ENCODE results near the gene TIMM8B. TPM values are rescaled to one million over a fixed set of nuclear protein-coding genes. Genes with fewer than 3 reads are reported as not detected.

TIMM8B gene
- total and polyA plus RNA-seq, 9 of the 15 experiments (the other 6 are each of a cell fraction or from before 2014, with no cell fraction given): 95.8 to 338 (median 145) TPM

- TF ChIP-seq CTCFL (IDR thresholded peaks at IDR 0.05; ENCODE audit: borderline replicate concordance, insufficient read depth, low read depth, low read length, poor library complexity, severe bottlenecking) (no peak), HNRNPH1 (optimal IDR thresholded peaks at IDR 0.05; ENCODE audit: low read depth, low read length) (no peak), ZNF561 (CRISPR knock-in tag; conservative IDR thresholded peaks at IDR 0.05) (no peak), NFE2 (IDR thresholded peaks at IDR 0.05; ENCODE audit: low read depth) (peak; percentile 87), ADNP (tag; IDR thresholded peaks at IDR 0.05) (no peak), TOE1 (IDR thresholded peaks at IDR 0.05; ENCODE audit: borderline replicate concordance) (no peak), TOE1 (CRISPR knock-in tag; IDR thresholded peaks at IDR 0.05; ENCODE audit: borderline replicate concordance, low read depth) (no peak), ZKSCAN1 (IDR thresholded peaks at IDR 0.05; ENCODE audit: low read depth, low read length) (no peak), RNF219 (CRISPR knock-in tag; IDR thresholded peaks at IDR 0.05) (no peak), ZNF384 (IDR thresholded peaks at IDR 0.05; ENCODE audit: low read depth, low read length) (peak; percentile 82)
- TF ChIP-seq, protein P1, sequence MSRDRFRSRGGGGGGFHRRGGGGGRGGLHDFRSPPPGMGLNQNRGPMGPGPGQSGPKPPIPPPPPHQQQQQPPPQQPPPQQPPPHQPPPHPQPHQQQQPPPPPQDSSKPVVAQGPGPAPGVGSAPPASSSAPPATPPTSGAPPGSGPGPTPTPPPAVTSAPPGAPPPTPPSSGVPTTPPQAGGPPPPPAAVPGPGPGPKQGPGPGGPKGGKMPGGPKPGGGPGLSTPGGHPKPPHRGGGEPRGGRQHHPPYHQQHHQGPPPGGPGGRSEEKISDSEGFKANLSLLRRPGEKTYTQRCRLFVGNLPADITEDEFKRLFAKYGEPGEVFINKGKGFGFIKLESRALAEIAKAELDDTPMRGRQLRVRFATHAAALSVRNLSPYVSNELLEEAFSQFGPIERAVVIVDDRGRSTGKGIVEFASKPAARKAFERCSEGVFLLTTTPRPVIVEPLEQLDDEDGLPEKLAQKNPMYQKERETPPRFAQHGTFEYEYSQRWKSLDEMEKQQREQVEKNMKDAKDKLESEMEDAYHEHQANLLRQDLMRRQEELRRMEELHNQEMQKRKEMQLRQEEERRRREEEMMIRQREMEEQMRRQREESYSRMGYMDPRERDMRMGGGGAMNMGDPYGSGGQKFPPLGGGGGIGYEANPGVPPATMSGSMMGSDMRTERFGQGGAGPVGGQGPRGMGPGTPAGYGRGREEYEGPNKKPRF (IDR thresholded peaks at IDR 0.05; ENCODE audit: low read depth, low read length): no peak
- TF ChIP-seq, protein P2, sequence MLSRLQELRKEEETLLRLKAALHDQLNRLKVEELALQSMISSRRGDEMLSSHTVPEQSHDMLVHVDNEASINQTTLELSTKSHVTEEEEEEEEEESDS (CRISPR knock-in tag; IDR thresholded peaks at IDR 0.05): no peak
These were observed 41.6 kb downstream of the TIMM8B start (continued) for GRCh38 chr11:112044961-112045360.
